A673 (cell line): Measurements from ENCODE around the gene DHRS7.

ENCODE experiments used
- EZH2 ChIP-seq: fragments of 200-600 bp; sonication (generic); IDR thresholded peaks from 2 replicates; pipeline ENCODE4 v1.6.1; 2017; ENCODE audit warnings: borderline replicate concordance, low read depth, mild to moderate bottlenecking, mixed read lengths, antibody characterized with exemption, low read length; ENCODE audit not compliant: poor library complexity, severe bottlenecking
- TF ChIP-seq, protein P1 (sequence below): fragments of 300-800, 200-600 bp; sonication (generic); conservative IDR thresholded peaks from 2 replicates; pipeline ENCODE4 v1.5.1; 2017; ENCODE audit warnings: low read depth, mild to moderate bottlenecking, antibody characterized with exemption, low read length, moderate library complexity, mixed read lengths

DNA sequence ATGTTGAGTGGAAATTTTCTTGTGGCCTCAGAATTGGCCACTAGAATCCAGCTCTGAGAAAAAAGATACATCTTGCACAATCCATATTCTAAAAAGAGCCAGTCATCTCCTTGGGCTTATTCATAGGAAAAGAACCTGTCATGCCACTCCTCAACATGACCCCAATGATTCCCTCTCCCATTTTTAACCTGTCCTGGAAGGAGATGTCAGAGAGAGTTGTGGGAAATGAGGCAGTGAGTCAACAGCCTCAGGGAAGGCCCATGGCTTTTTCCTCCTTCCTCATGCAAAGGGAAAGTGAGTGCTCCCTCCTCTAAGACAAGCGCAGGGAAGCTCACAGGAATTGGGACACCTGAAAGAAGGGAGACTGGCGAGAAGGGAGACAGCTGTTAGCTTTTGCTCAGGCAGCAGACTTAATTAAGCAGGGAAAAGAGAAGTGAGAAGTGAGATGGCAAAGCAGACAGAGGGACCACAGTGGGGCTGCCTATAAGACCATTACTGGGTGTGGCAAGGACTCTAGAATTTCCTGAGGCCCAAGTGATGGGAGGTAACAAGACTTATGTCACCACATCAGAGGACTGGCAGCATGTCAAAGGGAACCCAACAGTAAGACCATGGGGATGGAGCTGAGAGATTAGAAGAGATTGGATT lies 10.2 kb upstream of the DHRS7 start:
- TF ChIP-seq, protein P1, sequence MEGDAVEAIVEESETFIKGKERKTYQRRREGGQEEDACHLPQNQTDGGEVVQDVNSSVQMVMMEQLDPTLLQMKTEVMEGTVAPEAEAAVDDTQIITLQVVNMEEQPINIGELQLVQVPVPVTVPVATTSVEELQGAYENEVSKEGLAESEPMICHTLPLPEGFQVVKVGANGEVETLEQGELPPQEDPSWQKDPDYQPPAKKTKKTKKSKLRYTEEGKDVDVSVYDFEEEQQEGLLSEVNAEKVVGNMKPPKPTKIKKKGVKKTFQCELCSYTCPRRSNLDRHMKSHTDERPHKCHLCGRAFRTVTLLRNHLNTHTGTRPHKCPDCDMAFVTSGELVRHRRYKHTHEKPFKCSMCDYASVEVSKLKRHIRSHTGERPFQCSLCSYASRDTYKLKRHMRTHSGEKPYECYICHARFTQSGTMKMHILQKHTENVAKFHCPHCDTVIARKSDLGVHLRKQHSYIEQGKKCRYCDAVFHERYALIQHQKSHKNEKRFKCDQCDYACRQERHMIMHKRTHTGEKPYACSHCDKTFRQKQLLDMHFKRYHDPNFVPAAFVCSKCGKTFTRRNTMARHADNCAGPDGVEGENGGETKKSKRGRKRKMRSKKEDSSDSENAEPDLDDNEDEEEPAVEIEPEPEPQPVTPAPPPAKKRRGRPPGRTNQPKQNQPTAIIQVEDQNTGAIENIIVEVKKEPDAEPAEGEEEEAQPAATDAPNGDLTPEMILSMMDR = no peak
- TF ChIP-seq EZH2 = no peak
